HepG2 (cell line): ENCODE measurements around the gene PPIP5K2. TPM values are rescaled to one million over a fixed set of nuclear protein-coding genes. Genes with fewer than 3 reads are reported as not detected.

ENCODE experiments used
- ATAC-seq: fragments of 200-7000 bp; cut with Tn5 transposase; 3 replicates; pipeline ENCODE4 v1.9.1; 2020; ENCODE audit warnings: mild to moderate bottlenecking, moderate library complexity
- BruUV-seq: library from RNA; stranded (reverse); fragments of 400-500 nt; replicated peaks from 2 replicates; lab custom pipeline; 2021; lab: Mats Ljungman, UMichigan
- CTCF ChIA-PET: fragments of 300-600 bp; formaldehyde crosslinking; extraction: SDS; loops from one replicate; lab custom pipeline; 2021; ENCODE audit warnings: low total read pairs, inconsistent platforms, low intra/inter-chr PET ratio; lab: Yijun Ruan, JAX
- POLR2A ChIA-PET: fragments of 350-600 bp; sonication (Branson Sonifier 250); formaldehyde crosslinking; loops from one replicate; lab custom pipeline; 2020; ENCODE audit warnings: antibody characterized with exemption, inconsistent platforms; lab: Yijun Ruan, JAX
- DNase-seq: peaks from one replicate; pipeline ENCODE4 v3.0.0-alpha.2; 2015; ENCODE audit warnings: low spot score
- FAIRE-seq: peaks from 3 replicates; lab custom pipeline; 2011; peaks lifted over from hg19 to GRCh38; lab: Jason Lieb, UNC
- H2AFZ ChIP-seq: one replicate; pipeline ENCODE4 v1.6.1; 2011; ENCODE audit warnings: low read length, inconsistent platforms
- H3K27ac ChIP-seq: fragments of 300-600 bp; 3 replicates; pipeline ENCODE4 v1.8.0; 2011; ENCODE audit warnings: mixed run types, mild to moderate bottlenecking, mixed read lengths, low read length, inconsistent platforms; ENCODE audit not compliant: insufficient read depth; ENCODE audit errors: extremely low read length
- H3K27me3 ChIP-seq, 2 experiments: fragments of 200-600 bp in 1 of 2; 2 replicates in 1 of 2; 3 replicates in 1 of 2; pipeline versions ENCODE4 v1.6.0 to v1.8.0; 2011; ENCODE audit warnings: low read length in 2 of 2, mild to moderate bottlenecking in 2 of 2, moderate library complexity in 2 of 2, inconsistent platforms in 1 of 2; ENCODE audit not compliant: insufficient read depth in 2 of 2, control insufficient read depth in 1 of 2
- H3K36me3 ChIP-seq, 2 experiments: fragments of 200-600 bp in 1 of 2; replicated peaks in 1 of 2; 2 replicates in 1 of 2; 3 replicates in 1 of 2; pipeline versions ENCODE4 v1.5.1 to v1.8.0; 2011; ENCODE audit warnings: low read length in 2 of 2, inconsistent platforms in 1 of 2; ENCODE audit not compliant: insufficient read depth in 2 of 2, control insufficient read depth in 1 of 2
- H3K4me1 ChIP-seq: 2 replicates; pipeline ENCODE4 v1.5.1; 2012; ENCODE audit warnings: low read length, inconsistent platforms; ENCODE audit not compliant: insufficient read depth
- H3K4me2 ChIP-seq: 2 replicates; pipeline ENCODE4 v1.6.0; 2011; ENCODE audit warnings: low read depth, low read length, inconsistent platforms
- H3K4me3 ChIP-seq, 3 experiments: fragments of 200-600 bp in 1 of 3; sonication (generic), shearing (Covaris generic) in 1 of 3; replicated peaks in 1 of 3; 2 replicates each; pipeline ENCODE4 v1.5.1; 2011 to 2016; ENCODE audit warnings: low read length in 3 of 3, inconsistent platforms in 2 of 3, low read depth in 2 of 3, mild to moderate bottlenecking in 2 of 3, control low read depth in 1 of 3, mixed read lengths in 1 of 3; ENCODE audit not compliant: insufficient read depth in 1 of 3
- H3K79me2 ChIP-seq: one replicate; pipeline ENCODE4 v1.6.1; 2011; ENCODE audit warnings: low read length, inconsistent platforms; ENCODE audit not compliant: insufficient read depth
- H3K9ac ChIP-seq: 2 replicates; pipeline ENCODE4 v1.6.0; 2011; ENCODE audit warnings: mild to moderate bottlenecking, low read depth, low read length, inconsistent platforms; ENCODE audit not compliant: insufficient read depth
- H3K9me3 ChIP-seq: 2 replicates; pipeline ENCODE4 v1.5.1; 2012; ENCODE audit warnings: mild to moderate bottlenecking, low read length
- H4K20me1 ChIP-seq: 2 replicates; pipeline ENCODE4 v1.6.0; 2011; ENCODE audit warnings: inconsistent platforms, mild to moderate bottlenecking, low read length, moderate library complexity; ENCODE audit not compliant: insufficient read depth
- ARNT2 ChIP-seq: sonication (generic); formaldehyde crosslinking; IDR thresholded peaks from 2 replicates; pipeline ENCODE4 v1.8.0; 2022; ENCODE audit warnings: mild to moderate bottlenecking, low read depth, missing genetic modification reagents, moderate library complexity
- HDAC6 ChIP-seq: fragments of 200-600 bp; sonication (generic); IDR thresholded peaks from 2 replicates; pipeline ENCODE4 v1.7.0; 2017; ENCODE audit warnings: mild to moderate bottlenecking, antibody characterized with exemption, low read length, low read depth
- IRF1 ChIP-seq: sonication (generic); formaldehyde crosslinking; IDR thresholded peaks from 2 replicates; pipeline ENCODE4 v1.4.0; 2020; ENCODE audit warnings: low read depth, mild to moderate bottlenecking, missing genetic modification reagents
- IRF2 ChIP-seq: IDR thresholded peaks from 2 replicates; pipeline ENCODE4 v1.6.1; 2018; ENCODE audit warnings: missing genetic modification reagents, missing compliant biosample characterization
- KAT7 ChIP-seq: IDR thresholded peaks from 2 replicates; pipeline ENCODE4 v1.6.1; 2018; ENCODE audit warnings: borderline replicate concordance, missing compliant biosample characterization
- LBX2 ChIP-seq: sonication (generic); formaldehyde crosslinking; IDR thresholded peaks from 2 replicates; pipeline ENCODE4 v1.5.0; 2020; ENCODE audit warnings: missing genetic modification reagents, mild to moderate bottlenecking, borderline replicate concordance
- MAX ChIP-seq: IDR thresholded peaks from 2 replicates; pipeline ENCODE4 v1.6.1; 2012; ENCODE audit warnings: inconsistent platforms
- MAZ ChIP-seq, 2 experiments: sonication (generic) in 1 of 2; formaldehyde crosslinking in 1 of 2; IDR thresholded peaks; 2 replicates each; pipeline versions ENCODE4 v1.5.0 to v1.6.1; 2012 to 2020; ENCODE audit warnings: low read depth in 2 of 2, mild to moderate bottlenecking in 2 of 2, borderline replicate concordance in 1 of 2, improper control_type of control experiment in 1 of 2, low read length in 1 of 2, missing genetic modification reagents in 1 of 2, moderate library complexity in 1 of 2
- NBN ChIP-seq: fragments of 450-650 bp; conservative IDR thresholded peaks from 2 replicates; pipeline ENCODE4 v1.6.1; 2017
- NCOA1 ChIP-seq: sonication (generic); formaldehyde crosslinking; IDR thresholded peaks from 2 replicates; pipeline ENCODE4 v1.9.0; 2021; ENCODE audit warnings: missing genetic modification reagents
- POLR2G ChIP-seq: fragments of 200-400 bp; formaldehyde crosslinking; IDR thresholded peaks from 2 replicates; pipeline ENCODE4 v1.6.1; 2018; ENCODE audit warnings: mild to moderate bottlenecking, low read depth, low read length, moderate library complexity
- PREB ChIP-seq: sonication (generic); formaldehyde crosslinking; IDR thresholded peaks from 2 replicates; pipeline ENCODE4 v1.4.0; 2020; ENCODE audit warnings: missing genetic modification reagents
- REL ChIP-seq: sonication (generic); formaldehyde crosslinking; conservative IDR thresholded peaks from 2 replicates; pipeline ENCODE4 v1.8.0; 2022; ENCODE audit warnings: mild to moderate bottlenecking, missing genetic modification reagents, moderate library complexity
- SKI ChIP-seq: fragments of 450-650 bp; IDR thresholded peaks from one replicate; pipeline ENCODE4 v1.6.1; 2018; ENCODE audit warnings: mild to moderate bottlenecking; ENCODE audit not compliant: partially characterized antibody
- SMAD1 ChIP-seq: sonication (generic); formaldehyde crosslinking; IDR thresholded peaks from 2 replicates; pipeline ENCODE4 v1.4.0; 2020; ENCODE audit warnings: missing genetic modification reagents, low read depth, mild to moderate bottlenecking, borderline replicate concordance
- SNAI1 ChIP-seq: sonication (generic); formaldehyde crosslinking; IDR thresholded peaks from 2 replicates; pipeline ENCODE4 v1.5.0; 2020; ENCODE audit warnings: mild to moderate bottlenecking, missing genetic modification reagents, borderline replicate concordance
- SP4 ChIP-seq: sonication (generic); formaldehyde crosslinking; IDR thresholded peaks from 2 replicates; pipeline ENCODE4 v1.8.1; 2023; ENCODE audit warnings: mild to moderate bottlenecking, missing genetic modification reagents
- ZNF121 ChIP-seq: sonication (generic); formaldehyde crosslinking; IDR thresholded peaks from 2 replicates; pipeline ENCODE4 v1.5.0; 2020; ENCODE audit warnings: mild to moderate bottlenecking, missing genetic modification reagents
- ZNF160 ChIP-seq: sonication (generic); formaldehyde crosslinking; IDR thresholded peaks from 2 replicates; pipeline ENCODE4 v1.8.0; 2022; ENCODE audit warnings: mild to moderate bottlenecking, inconsistent platforms, missing genetic modification reagents
- ZNF740 ChIP-seq: sonication (generic); formaldehyde crosslinking; IDR thresholded peaks from 2 replicates; pipeline ENCODE4 v1.4.0; 2020; ENCODE audit warnings: missing genetic modification reagents
- WGBS: methylation state at CpG from one replicate; pipeline ENCODE4 v1.1.6; 2017; ENCODE audit warnings: low lambda C conversion rate; 5-methylcytosine and 5-hydroxymethylcytosine counted together
- in situ Hi-C: cut with HindIII; loops from 2 replicates; pipeline ENCODE4 v1.10.0; 2017; ENCODE audit warnings: low pct_unique_long_range_greater_than_20kb; ENCODE audit not compliant: extremely low pct_ligation_motif_present
- intact Hi-C: fragments of 100-400 bp; cut with micrococcal nuclease; formaldehyde crosslinking; loops from one replicate; pipeline ENCODE4 v1.10.0; 2022; ENCODE audit not compliant: unreplicated experiment
- polyA plus RNA-seq, 8 experiments: library from polyadenylated mRNA; depleted of rRNA in 3 of 8; stranded (reverse) in 7 of 8; unstranded in 1 of 8; fragments of >200 nt; fragmentation: Illumina TruSeq in 4 of 8; extraction: Trizol in 4 of 8; gene quantifications; 2 replicates each; pipeline versions ENCODE4 v1.2.1 to v1.2.3, GENCODE V29; 2011 to 2016; ENCODE audit warnings: low read depth in 4 of 8, missing spikeins in 1 of 8, mixed read lengths in 1 of 8; ENCODE audit not compliant: insufficient read depth in 1 of 8
- total RNA-seq, 5 experiments: library from RNA; depleted of rRNA; stranded (reverse); fragments of >200 nt; fragmentation: Illumina TruSeq; extraction: Trizol; gene quantifications; 2 replicates each; pipeline ENCODE4 v1.2.3, GENCODE V29; 2016; ENCODE audit warnings: low read depth in 1 of 5

Gene PPIP5K2
- total and polyA plus RNA-seq, 2 of the 13 experiments (the other 11 are each of a cell fraction or from before 2014, with no cell fraction given) = 19.7 to 45.6 TPM

- Histone ChIP-seq H3K9me3 (peaks cover 10% of the 10 kb centered on the region), H3K4me1 (no peaks in the 10 kb centered on the region), H2AFZ (no peak overlapping the region), H3K4me2 (no peak overlapping the region), H3K27me3 (no peaks in the 10 kb centered on the region), H3K9ac (no peak overlapping the region), H3K4me3 (no peak overlapping the region), H3K36me3 (no peaks in the 10 kb centered on the region), H3K27ac (no peak overlapping the region), H3K79me2 (no peaks in the 10 kb centered on the region), H4K20me1 (no peaks in the 10 kb centered on the region)
- intact Hi-C loops (no loop called here), in situ Hi-C loops (no loop called here)
- ATAC-seq (no peak), DNase-seq (no peak), FAIRE-seq (no peak)
- no TSS peak for BruUV-seq
- TF ChIP-seq KAT7 (CRISPR knock-in tag) (no peak), SKI (no peak), SNAI1 (CRISPR knock-in tag) (no peak), POLR2G (no peak), REL (CRISPR knock-in tag) (no peak), SP4 (CRISPR knock-in tag) (no peak), ZNF740 (CRISPR knock-in tag) (no peak), LBX2 (CRISPR knock-in tag) (no peak), IRF2 (CRISPR knock-in tag) (no peak), PREB (CRISPR knock-in tag) (no peak), SMAD1 (no peak), NCOA1 (no peak), MAX (no peak), ARNT2 (CRISPR knock-in tag) (no peak), HDAC6 (no peak), ZNF121 (CRISPR knock-in tag) (no peak), MAZ (IDR thresholded peaks at IDR 0.05; ENCODE audit: borderline replicate concordance, low read depth, low read length) (no peak), MAZ (CRISPR knock-in tag; IDR thresholded peaks at IDR 0.05; ENCODE audit: low read depth) (no peak), IRF1 (no peak), ZNF160 (CRISPR knock-in tag) (no peak), NBN (no peak)
- CTCF ChIA-PET = no interaction called here
- 19% methylated on average over 2 of the region's 2 CpGs for WGBS
- POLR2A ChIA-PET = no interaction called here
Measured at GRCh38 chr5:103243665-103244064, 123.6 kb downstream of the PPIP5K2 start.
